Endothelial cell of umbilical vein (primary cell): ENCODE data around the gene PLPPR2. TPM values are rescaled to one million over a fixed set of nuclear protein-coding genes. Genes with fewer than 3 reads are reported as not detected.

Experiments
- BruUV-seq: library from RNA; stranded (reverse); fragments of 400-500 nt; replicated peaks from 2 replicates; lab custom pipeline; 2021; lab: Mats Ljungman, UMichigan
- CTCF ChIA-PET: fragments of 300-600, 350-600 bp; sonication (Branson Sonifier 250); formaldehyde crosslinking; loops from one replicate; lab custom pipeline; 2021; ENCODE audit warnings: antibody characterized with exemption, inconsistent platforms; lab: Charles Lee
- POLR2A ChIA-PET: fragments of 300-600, 350-600 bp; sonication (Branson Sonifier 250); formaldehyde crosslinking; loops from one replicate; lab custom pipeline; 2021; ENCODE audit warnings: antibody characterized with exemption, inconsistent platforms; lab: Charles Lee
- DNase-seq: peaks from one replicate; pipeline ENCODE4 v3.0.0-alpha.2; 2011; ENCODE audit warnings: low read depth, low spot score
- FAIRE-seq: peaks from 2 replicates; lab custom pipeline; 2011; peaks lifted over from hg19 to GRCh38; lab: Jason Lieb, UNC
- H2AFZ ChIP-seq: 2 replicates; pipeline ENCODE4 v1.6.0; 2012; ENCODE audit warnings: low read depth, low read length, control low read depth, inconsistent platforms
- H3K27ac ChIP-seq: 2 replicates; pipeline ENCODE4 v1.5.1; 2011; ENCODE audit warnings: low read depth, mild to moderate bottlenecking, control low read depth, low read length, moderate library complexity; ENCODE audit not compliant: insufficient read depth
- H3K27me3 ChIP-seq, 2 experiments: 2 replicates each; pipeline versions ENCODE4 v1.6.0 to v1.6.1; 2011; ENCODE audit warnings: low read length in 2 of 2, mixed read lengths in 1 of 2; ENCODE audit not compliant: control insufficient read depth in 2 of 2, insufficient read depth in 2 of 2
- H3K36me3 ChIP-seq, 2 experiments: 2 replicates in 1 of 2; 3 replicates in 1 of 2; pipeline ENCODE4 v1.5.1; 2011; ENCODE audit warnings: low read length in 2 of 2, mild to moderate bottlenecking in 1 of 2, moderate library complexity in 1 of 2; ENCODE audit not compliant: control insufficient read depth in 2 of 2, insufficient read depth in 2 of 2; ENCODE audit errors: extremely low read depth in 1 of 2
- H3K4me1 ChIP-seq: 3 replicates; pipeline ENCODE4 v1.5.1; 2011; ENCODE audit warnings: mild to moderate bottlenecking, low read length; ENCODE audit not compliant: control insufficient read depth, insufficient read depth; ENCODE audit errors: extremely low read depth
- H3K4me2 ChIP-seq: 2 replicates; pipeline ENCODE4 v1.6.1; 2011; ENCODE audit warnings: low read length, control low read depth, mixed read lengths; ENCODE audit not compliant: insufficient read depth
- H3K4me3 ChIP-seq, 3 experiments: fragments of 200-600 bp in 1 of 3; sonication (generic), shearing (Covaris generic) in 1 of 3; replicated peaks in 1 of 3; 2 replicates each; pipeline ENCODE4 v1.5.1; 2011 to 2016; ENCODE audit warnings: control low read depth in 3 of 3, low read length in 3 of 3, mild to moderate bottlenecking in 2 of 3, inconsistent platforms in 1 of 3, low read depth in 1 of 3, moderate library complexity in 1 of 3; ENCODE audit not compliant: insufficient read depth in 1 of 3
- H3K79me2 ChIP-seq: 2 replicates; pipeline ENCODE4 v1.6.0; 2012; ENCODE audit warnings: low read length, inconsistent platforms; ENCODE audit not compliant: control insufficient read depth, insufficient read depth
- H3K9ac ChIP-seq: replicated peaks from 2 replicates; pipeline ENCODE3; 2011; ENCODE audit warnings: low read length, control low read depth; ENCODE audit not compliant: insufficient read depth; ENCODE audit errors: extremely low read depth
- H3K9me1 ChIP-seq: replicated peaks from 3 replicates; pipeline ENCODE4 v1.6.0; 2011; ENCODE audit warnings: mild to moderate bottlenecking, low read length; ENCODE audit not compliant: control insufficient read depth, insufficient read depth; ENCODE audit errors: extremely low read depth
- H3K9me3 ChIP-seq: replicated peaks from 2 replicates; pipeline ENCODE4 v1.5.1; 2012; ENCODE audit warnings: low read length, inconsistent platforms; ENCODE audit not compliant: control insufficient read depth, insufficient read depth
- H4K20me1 ChIP-seq: replicated peaks from 2 replicates; pipeline ENCODE3; 2011; ENCODE audit warnings: mild to moderate bottlenecking, low read length; ENCODE audit not compliant: control insufficient read depth, insufficient read depth; ENCODE audit errors: extremely low read depth
- EZH2 ChIP-seq: IDR thresholded peaks from 2 replicates; pipeline ENCODE4 v1.6.1; 2012; ENCODE audit warnings: borderline replicate concordance, low read depth, mild to moderate bottlenecking, moderate library complexity, low read length, inconsistent platforms; ENCODE audit not compliant: severe bottlenecking
- FOS ChIP-seq: IDR thresholded peaks from 2 replicates; pipeline ENCODE4 v1.6.1; 2011; ENCODE audit warnings: mild to moderate bottlenecking, low read length, moderate library complexity, borderline replicate concordance; ENCODE audit not compliant: insufficient read depth
- GATA2 ChIP-seq: IDR thresholded peaks from 2 replicates; pipeline ENCODE4 v1.7.0; 2011; ENCODE audit warnings: low read depth, mild to moderate bottlenecking, moderate library complexity, mixed read lengths, low read length; ENCODE audit not compliant: insufficient read length, insufficient read depth
- JUN ChIP-seq: IDR thresholded peaks from 2 replicates; pipeline ENCODE4 v1.6.1; 2011; ENCODE audit warnings: borderline replicate concordance, low read depth; ENCODE audit not compliant: insufficient read length, insufficient read depth
- MAX ChIP-seq: IDR thresholded peaks from 2 replicates; pipeline ENCODE4 v1.6.1; 2011; ENCODE audit not compliant: insufficient read depth, insufficient read length
- MYC ChIP-seq: IDR thresholded peaks from one replicate; pipeline ENCODE4 v1.6.1; 2011; ENCODE audit warnings: mild to moderate bottlenecking, low read depth, low read length
- POLR2A ChIP-seq: IDR thresholded peaks from 2 replicates; pipeline ENCODE4 v1.6.1; 2012; ENCODE audit warnings: low read depth, mild to moderate bottlenecking, control low read depth, low read length
- POLR2AphosphoS5 ChIP-seq: IDR thresholded peaks from 2 replicates; pipeline ENCODE4 v1.6.1; 2012; ENCODE audit warnings: low read depth, mild to moderate bottlenecking, control low read depth, low read length, moderate library complexity; ENCODE audit not compliant: insufficient read depth
- dilution Hi-C: fragments of 300-500 bp; cut with MboI; formaldehyde crosslinking; loops from one replicate; pipeline ENCODE4 v1.15.0; 2019; ENCODE audit warnings: low sequenced_read_pairs; ENCODE audit not compliant: extremely low pct_ligation_motif_present
- intact Hi-C: fragments of 100-400 bp; cut with micrococcal nuclease; formaldehyde crosslinking; loops from one replicate; pipeline ENCODE4 v1.10.0; 2022
- polyA plus RNA-seq, 4 experiments: library from polyadenylated mRNA; depleted of rRNA in 3 of 4; stranded (reverse) in 3 of 4; unstranded in 1 of 4; fragments of >200 nt; gene quantifications; 2 replicates each; pipeline versions ENCODE4 v1.2.1 to v1.2.3, GENCODE V29; 2011 to 2012; ENCODE audit warnings: missing spikeins in 1 of 4
- total RNA-seq: library from RNA; stranded (reverse); gene quantifications from 2 replicates; pipeline ENCODE4 v1.2.3, GENCODE V29; 2021
- TF ChIP-seq, protein P1 (sequence below), 2 donors: IDR thresholded peaks; 1 replicate in 1 of 2; 2 replicates in 1 of 2; pipeline ENCODE4 v1.5.1; 2011; ENCODE audit warnings: low read length in 2 of 2, mild to moderate bottlenecking in 2 of 2, moderate library complexity in 2 of 2, control low read depth in 1 of 2, inconsistent platforms in 1 of 2, low read depth in 1 of 2; ENCODE audit not compliant: insufficient read depth in 1 of 2; ENCODE audit errors: extremely low read depth in 1 of 2

PLPPR2 gene
- total and polyA plus RNA-seq, 2 donors (not counting 3 experiments of a cell fraction or from before 2014, with no cell fraction given), result 23.7 to 28.7 TPM

GRCh38 chr19:11356074-11356397 lies 804 bp downstream of the PLPPR2 start:
- ChIA-PET CTCF (interaction anchor here (1.0 kb wide), 1 partner anchor 25 kb away, joined by 3 read pairs; no protein-coding TSS in a partner anchor), POLR2A (no interaction called here)
- H3K4me2 ChIP-seq, result peak overlapping the region; percentile 0
- no peaks in the 10 kb centered on the region for H3K9me3 ChIP-seq
- peak overlapping the region in 2 of 3 experiments; percentile 1 to 74 for H3K4me3 ChIP-seq
- no peak for DNase-seq
- H3K27ac ChIP-seq, result no peak overlapping the region
- H2AFZ ChIP-seq, result no peak overlapping the region
- no peaks in the 10 kb centered on the region for H3K9me1 ChIP-seq
- no peak overlapping the region for H3K9ac ChIP-seq
- H3K27me3 ChIP-seq, result no peaks in the 10 kb centered on the region
- TF ChIP-seq GATA2, result no peak
- no peak for TF ChIP-seq JUN
- no peak for TF ChIP-seq FOS
- no peak for TF ChIP-seq MAX
- no peak for TF ChIP-seq POLR2A
- TF ChIP-seq, protein P1, sequence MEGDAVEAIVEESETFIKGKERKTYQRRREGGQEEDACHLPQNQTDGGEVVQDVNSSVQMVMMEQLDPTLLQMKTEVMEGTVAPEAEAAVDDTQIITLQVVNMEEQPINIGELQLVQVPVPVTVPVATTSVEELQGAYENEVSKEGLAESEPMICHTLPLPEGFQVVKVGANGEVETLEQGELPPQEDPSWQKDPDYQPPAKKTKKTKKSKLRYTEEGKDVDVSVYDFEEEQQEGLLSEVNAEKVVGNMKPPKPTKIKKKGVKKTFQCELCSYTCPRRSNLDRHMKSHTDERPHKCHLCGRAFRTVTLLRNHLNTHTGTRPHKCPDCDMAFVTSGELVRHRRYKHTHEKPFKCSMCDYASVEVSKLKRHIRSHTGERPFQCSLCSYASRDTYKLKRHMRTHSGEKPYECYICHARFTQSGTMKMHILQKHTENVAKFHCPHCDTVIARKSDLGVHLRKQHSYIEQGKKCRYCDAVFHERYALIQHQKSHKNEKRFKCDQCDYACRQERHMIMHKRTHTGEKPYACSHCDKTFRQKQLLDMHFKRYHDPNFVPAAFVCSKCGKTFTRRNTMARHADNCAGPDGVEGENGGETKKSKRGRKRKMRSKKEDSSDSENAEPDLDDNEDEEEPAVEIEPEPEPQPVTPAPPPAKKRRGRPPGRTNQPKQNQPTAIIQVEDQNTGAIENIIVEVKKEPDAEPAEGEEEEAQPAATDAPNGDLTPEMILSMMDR (IDR thresholded peaks at IDR 0.05; ENCODE audit: extremely low read depth in 1 of 2, insufficient read depth in 1 of 2, low read depth in 1 of 2, low read length in 2 of 2), result no peak
- no peak for TF ChIP-seq EZH2
- no peak for TF ChIP-seq POLR2AphosphoS5
- no peak for TF ChIP-seq MYC
- H4K20me1 ChIP-seq, result no peaks in the 10 kb centered on the region
- no peaks in the 10 kb centered on the region for H3K4me1 ChIP-seq
- BruUV-seq, result TSS peak; percentile 18
- no peak for FAIRE-seq
- H3K79me2 ChIP-seq, result no peaks in the 10 kb centered on the region
- intact Hi-C loops (no loop called here), dilution Hi-C loops (no loop called here)
- peaks cover 0 to 2% of the 10 kb centered on the region in 2 experiments for H3K36me3 ChIP-seq
